K562 (cell line): ENCODE measurements around the gene LIMCH1. TPM values are rescaled to one million over a fixed set of nuclear protein-coding genes. Genes with fewer than 3 reads are reported as not detected.

Source experiments
- ATAC-seq: fragments of 200-7000 bp; cut with Tn5 transposase; 3 replicates; pipeline ENCODE4 v1.9.1; 2020; ENCODE audit warnings: moderate library complexity
- BruUV-seq: library from RNA; stranded (reverse); fragments of 400-500 nt; replicated peaks from 2 replicates; lab custom pipeline; 2021; lab: Mats Ljungman, UMichigan
- CTCF ChIA-PET: fragments of 300-600 bp; formaldehyde crosslinking; extraction: SDS; loops from one replicate; lab custom pipeline; 2021; ENCODE audit warnings: low intra/inter-chr PET ratio; lab: Yijun Ruan, JAX
- POLR2A ChIA-PET: fragments of 300-600, 350-650 bp; sonication (Branson Sonifier 250); formaldehyde crosslinking; extraction: SDS; loops from one replicate; lab custom pipeline; 2021; ENCODE audit warnings: antibody characterized with exemption, inconsistent platforms; lab: Yijun Ruan, JAX
- DNase-seq, 4 experiments: peaks; one replicate each; pipeline versions ENCODE4 v3.0.0 to v3.0.0-alpha.2; 2011 to 2018; ENCODE audit warnings: low spot score in 3 of 4, mixed read lengths in 3 of 4; ENCODE audit errors: extremely low read depth in 1 of 4
- FAIRE-seq: peaks from 2 replicates; lab custom pipeline; 2011; peaks lifted over from hg19 to GRCh38; lab: Jason Lieb, UNC
- H2AFZ ChIP-seq: 2 replicates; pipeline ENCODE4 v1.6.0; 2011; ENCODE audit warnings: low read depth, low read length, control low read depth, inconsistent platforms
- H3K27ac ChIP-seq: fragments of 200-600 bp; 3 replicates; pipeline ENCODE4 v1.8.0; 2011; ENCODE audit warnings: low read depth, mild to moderate bottlenecking, control low read depth, inconsistent platforms, low read length, moderate library complexity, mixed read lengths; ENCODE audit errors: extremely low read depth
- H3K27me3 ChIP-seq, 2 experiments: fragments of 300-600 bp in 1 of 2; 2 replicates in 1 of 2; 3 replicates in 1 of 2; pipeline versions ENCODE4 v1.6.0 to v1.8.0; 2011; ENCODE audit warnings: inconsistent platforms in 2 of 2, low read length in 2 of 2, mild to moderate bottlenecking in 1 of 2, mixed read lengths in 1 of 2, moderate library complexity in 1 of 2; ENCODE audit not compliant: control insufficient read depth in 2 of 2, insufficient read depth in 2 of 2
- H3K36me3 ChIP-seq: fragments of 300-600 bp; 3 replicates; pipeline ENCODE4 v1.8.0; 2011; ENCODE audit warnings: mild to moderate bottlenecking, low read length, inconsistent platforms; ENCODE audit not compliant: control insufficient read depth, insufficient read depth
- H3K4me1 ChIP-seq, 2 experiments: fragments of 200-600 bp in 1 of 2; replicated peaks in 1 of 2; 2 replicates in 1 of 2; 3 replicates in 1 of 2; pipeline versions ENCODE4 v1.5.1 to v1.8.0; 2011; ENCODE audit warnings: inconsistent platforms in 2 of 2, low read length in 2 of 2, mild to moderate bottlenecking in 1 of 2, mixed read lengths in 1 of 2, moderate library complexity in 1 of 2; ENCODE audit not compliant: control insufficient read depth in 2 of 2, insufficient read depth in 2 of 2
- H3K4me2 ChIP-seq: 2 replicates; pipeline ENCODE4 v1.6.1; 2011; ENCODE audit warnings: low read length, control low read depth, inconsistent platforms, mixed read lengths; ENCODE audit not compliant: insufficient read depth
- H3K4me3 ChIP-seq: fragments of 200-600 bp; sonication (generic), shearing (Covaris generic); 2 replicates; pipeline ENCODE4 v1.5.1; 2016; ENCODE audit warnings: control low read depth, inconsistent platforms
- H3K79me2 ChIP-seq: fragments of 200-600 bp; 3 replicates; pipeline ENCODE4 v1.8.0; 2011; ENCODE audit warnings: low read length, inconsistent platforms; ENCODE audit not compliant: control insufficient read depth, insufficient read depth
- H3K9ac ChIP-seq, 2 experiments: 2 replicates each; pipeline versions ENCODE4 v1.6.0 to v1.6.1; 2011; ENCODE audit warnings: low read depth in 2 of 2, low read length in 2 of 2, control low read depth in 1 of 2, inconsistent platforms in 1 of 2, mild to moderate bottlenecking in 1 of 2, mixed read lengths in 1 of 2; ENCODE audit not compliant: insufficient read depth in 1 of 2
- H3K9me1 ChIP-seq: one replicate; pipeline ENCODE4 v1.6.0; 2011; ENCODE audit warnings: inconsistent platforms, mild to moderate bottlenecking, low read length, moderate library complexity; ENCODE audit not compliant: control insufficient read depth, insufficient read depth
- H3K9me3 ChIP-seq: replicated peaks from 2 replicates; pipeline ENCODE4 v1.5.1; 2011; ENCODE audit warnings: low read depth, low read length, inconsistent platforms; ENCODE audit not compliant: control insufficient read depth, insufficient read depth
- H4K20me1 ChIP-seq: replicated peaks from 2 replicates; pipeline ENCODE4 v1.6.1; 2011; ENCODE audit warnings: low read length, inconsistent platforms, mixed read lengths; ENCODE audit not compliant: control insufficient read depth, insufficient read depth
- HDAC2 ChIP-seq: fragments of 450-650 bp; IDR thresholded peaks from 2 replicates; pipeline ENCODE4 v1.6.1; 2016; ENCODE audit warnings: mild to moderate bottlenecking
- PPARD ChIP-seq: fragments of 250-450 bp; sonication (Bioruptor Pico); IDR thresholded peaks from 2 replicates; pipeline ENCODE4 v1.8.0; 2022; ENCODE audit warnings: inconsistent platforms, mild to moderate bottlenecking, moderate library complexity
- ZBED1 ChIP-seq: IDR thresholded peaks from 2 replicates; pipeline ENCODE4 v1.6.1; 2014
- ZNF740 ChIP-seq, 3 experiments: fragments of 200-800 bp in 1 of 3; sonication (Bioruptor generic) in 1 of 3; sonication (generic) in 1 of 3; formaldehyde crosslinking in 1 of 3; IDR thresholded peaks; 2 replicates each; pipeline versions ENCODE4 v1.6.1 to v1.8.0; 2016 to 2022; ENCODE audit warnings: mild to moderate bottlenecking in 2 of 3, missing compliant biosample characterization in 2 of 3, missing genetic modification characterization in 2 of 3, missing genetic modification reagents in 1 of 3
- WGBS: fragments of 100-300 bp; shearing (Covaris generic); methylation state at CpG from one replicate; pipeline ENCODE4 v1.1.6; 2016; ENCODE audit warnings: low coverage, mixed read lengths; ENCODE audit not compliant: insufficient coverage; ENCODE audit errors: missing lambda C conversion rate; 5-methylcytosine and 5-hydroxymethylcytosine counted together
- in situ Hi-C: fragments of 300-500 bp; cut with MboI; formaldehyde crosslinking; loops from 4 replicates; pipeline ENCODE4 v1.15.0; 2018; ENCODE audit warnings: inconsistent platforms, mixed read lengths
- intact Hi-C: fragments of 100-400 bp; cut with micrococcal nuclease; formaldehyde crosslinking; loops from 2 replicates; pipeline ENCODE4 v1.14.2; 2022
- polyA plus RNA-seq, 8 experiments: library from polyadenylated mRNA; depleted of rRNA in 4 of 8; stranded (reverse) in 5 of 8; unstranded in 3 of 8; fragments of >200 nt; fragmentation: Nextera tagmentation in 2 of 8; fragmentation: Illumina TruSeq in 1 of 8; extraction: Ambion mirVana in 2 of 8; extraction: Trizol in 1 of 8; gene quantifications; 2 replicates each; pipeline versions ENCODE4 v1.2.1 to v1.2.3, GENCODE V29; 2011 to 2014; ENCODE audit warnings: inconsistent platforms in 1 of 8, missing spikeins in 1 of 8
- total RNA-seq, 7 experiments: library from RNA; depleted of rRNA in 6 of 7; stranded (reverse); fragments of >200 nt in 6 of 7; fragmentation: Illumina TruSeq in 2 of 7; extraction: Trizol in 2 of 7; gene quantifications; 2 replicates each; pipeline versions ENCODE4 v1.2.1 to v1.2.3, GENCODE V29; 2011 to 2021; ENCODE audit warnings: low replicate concordance in 1 of 7
- TF ChIP-seq, protein P1 (sequence below): sonication (generic); formaldehyde crosslinking; IDR thresholded peaks from 2 replicates; pipeline ENCODE4 v1.9.0; 2022; ENCODE audit warnings: mild to moderate bottlenecking, missing genetic modification reagents
- TF ChIP-seq, protein P2 (sequence below): fragments of 450-650 bp; IDR thresholded peaks from 2 replicates; pipeline ENCODE4 v1.6.1; 2017; ENCODE audit warnings: mild to moderate bottlenecking, moderate library complexity

Gene LIMCH1
- total and polyA plus RNA-seq, 9 of the 15 experiments (the other 6 are each of a cell fraction or from before 2014, with no cell fraction given) = 0.35 TPM; not detected in 8

DNA sequence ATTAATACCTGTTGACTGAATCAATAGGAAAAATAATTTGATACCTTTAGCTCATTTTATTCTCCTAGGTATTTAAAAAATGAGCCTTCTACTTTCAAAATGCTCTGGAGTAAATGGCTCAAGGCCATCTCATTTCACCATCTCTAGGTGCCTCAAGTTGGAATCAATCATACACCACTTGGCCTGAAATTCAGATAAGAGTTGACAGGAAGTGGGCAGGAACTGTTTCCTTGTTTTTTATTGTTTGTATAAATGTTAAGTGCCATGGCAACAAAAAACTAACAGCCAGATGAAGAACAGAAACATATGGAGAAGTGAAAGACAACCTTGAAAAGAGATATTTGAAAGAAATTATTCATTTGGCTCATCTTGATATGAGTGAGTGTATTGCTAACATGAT is 12.4 kb downstream of the LIMCH1 start (continued):
- TF ChIP-seq PPARD (CRISPR knock-in tag) = no peak
- TF ChIP-seq, protein P1, sequence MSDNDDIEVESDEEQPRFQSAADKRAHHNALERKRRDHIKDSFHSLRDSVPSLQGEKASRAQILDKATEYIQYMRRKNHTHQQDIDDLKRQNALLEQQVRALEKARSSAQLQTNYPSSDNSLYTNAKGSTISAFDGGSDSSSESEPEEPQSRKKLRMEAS (CRISPR knock-in tag) = no peak

GRCh38 chr4:41551536-41551935 is 13.6 kb downstream of the LIMCH1 start:
- H3K79me2 ChIP-seq = no peaks in the 10 kb centered on the region
- no peak overlapping the region for H3K9ac ChIP-seq
- no TSS peak for BruUV-seq
- no peaks in the 10 kb centered on the region for H3K4me1 ChIP-seq
- FAIRE-seq (no peak), DNase-seq (no peak), ATAC-seq (no peak)
- H3K36me3 ChIP-seq = no peaks in the 10 kb centered on the region
- H3K27me3 ChIP-seq = no peaks in the 10 kb centered on the region
- no peak overlapping the region for H3K4me3 ChIP-seq
- no peaks in the 10 kb centered on the region for H3K9me1 ChIP-seq
- no peak overlapping the region for H2AFZ ChIP-seq
- no peak overlapping the region for H3K4me2 ChIP-seq
- H3K27ac ChIP-seq = no peak overlapping the region
- ChIA-PET POLR2A (no interaction called here), CTCF (no interaction called here)
- no peaks in the 10 kb centered on the region for H4K20me1 ChIP-seq
- in situ Hi-C loops (no loop called here), intact Hi-C loops (no loop called here)
- TF ChIP-seq ZNF740 (CRISPR knock-in tag; IDR thresholded peaks at IDR 0.05) = no peak
- no peak for TF ChIP-seq ZNF740 (tag; IDR thresholded peaks at IDR 0.05)
- TF ChIP-seq, protein P2, sequence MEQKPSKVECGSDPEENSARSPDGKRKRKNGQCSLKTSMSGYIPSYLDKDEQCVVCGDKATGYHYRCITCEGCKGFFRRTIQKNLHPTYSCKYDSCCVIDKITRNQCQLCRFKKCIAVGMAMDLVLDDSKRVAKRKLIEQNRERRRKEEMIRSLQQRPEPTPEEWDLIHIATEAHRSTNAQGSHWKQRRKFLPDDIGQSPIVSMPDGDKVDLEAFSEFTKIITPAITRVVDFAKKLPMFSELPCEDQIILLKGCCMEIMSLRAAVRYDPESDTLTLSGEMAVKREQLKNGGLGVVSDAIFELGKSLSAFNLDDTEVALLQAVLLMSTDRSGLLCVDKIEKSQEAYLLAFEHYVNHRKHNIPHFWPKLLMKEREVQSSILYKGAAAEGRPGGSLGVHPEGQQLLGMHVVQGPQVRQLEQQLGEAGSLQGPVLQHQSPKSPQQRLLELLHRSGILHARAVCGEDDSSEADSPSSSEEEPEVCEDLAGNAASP = no peak
- TF ChIP-seq ZBED1 = no peak
- TF ChIP-seq HDAC2 = no peak
- 0% methylated on average over 2 of the region's 2 CpGs for WGBS
- no peaks in the 10 kb centered on the region for H3K9me3 ChIP-seq
